Measurements from ENCODE around the gene UVRAG.

The UVRAG gene

DNA sequence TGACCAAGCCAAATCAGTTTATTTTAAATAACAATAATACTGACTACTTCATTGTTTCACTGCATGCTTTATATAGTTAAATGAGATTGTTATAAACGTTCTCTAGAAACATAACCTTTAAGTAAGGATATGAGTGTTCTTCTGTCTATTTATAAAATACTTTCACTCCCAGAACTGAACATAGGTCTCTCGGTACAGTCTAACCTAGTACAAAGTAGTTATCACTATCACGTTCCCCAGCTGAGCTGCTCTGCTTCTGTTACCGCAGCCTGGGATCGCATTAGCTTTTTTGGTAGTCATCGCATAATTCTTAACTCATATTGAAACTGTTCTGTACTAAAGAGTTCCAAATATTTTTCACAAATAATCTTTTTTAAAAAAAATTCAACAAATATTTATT is 247.7 kb downstream of the UVRAG start:
- H3K4me3 ChIP-seq (ENCODE audit: low read depth, low read length), result no peak overlapping the region
- no peak for DNase-seq (ENCODE audit: low read depth)
- TF ChIP-seq, protein P1, sequence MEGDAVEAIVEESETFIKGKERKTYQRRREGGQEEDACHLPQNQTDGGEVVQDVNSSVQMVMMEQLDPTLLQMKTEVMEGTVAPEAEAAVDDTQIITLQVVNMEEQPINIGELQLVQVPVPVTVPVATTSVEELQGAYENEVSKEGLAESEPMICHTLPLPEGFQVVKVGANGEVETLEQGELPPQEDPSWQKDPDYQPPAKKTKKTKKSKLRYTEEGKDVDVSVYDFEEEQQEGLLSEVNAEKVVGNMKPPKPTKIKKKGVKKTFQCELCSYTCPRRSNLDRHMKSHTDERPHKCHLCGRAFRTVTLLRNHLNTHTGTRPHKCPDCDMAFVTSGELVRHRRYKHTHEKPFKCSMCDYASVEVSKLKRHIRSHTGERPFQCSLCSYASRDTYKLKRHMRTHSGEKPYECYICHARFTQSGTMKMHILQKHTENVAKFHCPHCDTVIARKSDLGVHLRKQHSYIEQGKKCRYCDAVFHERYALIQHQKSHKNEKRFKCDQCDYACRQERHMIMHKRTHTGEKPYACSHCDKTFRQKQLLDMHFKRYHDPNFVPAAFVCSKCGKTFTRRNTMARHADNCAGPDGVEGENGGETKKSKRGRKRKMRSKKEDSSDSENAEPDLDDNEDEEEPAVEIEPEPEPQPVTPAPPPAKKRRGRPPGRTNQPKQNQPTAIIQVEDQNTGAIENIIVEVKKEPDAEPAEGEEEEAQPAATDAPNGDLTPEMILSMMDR (IDR thresholded peaks at IDR 0.05; ENCODE audit: control insufficient read depth, extremely low read depth, insufficient read depth), result no peak

DNA sequence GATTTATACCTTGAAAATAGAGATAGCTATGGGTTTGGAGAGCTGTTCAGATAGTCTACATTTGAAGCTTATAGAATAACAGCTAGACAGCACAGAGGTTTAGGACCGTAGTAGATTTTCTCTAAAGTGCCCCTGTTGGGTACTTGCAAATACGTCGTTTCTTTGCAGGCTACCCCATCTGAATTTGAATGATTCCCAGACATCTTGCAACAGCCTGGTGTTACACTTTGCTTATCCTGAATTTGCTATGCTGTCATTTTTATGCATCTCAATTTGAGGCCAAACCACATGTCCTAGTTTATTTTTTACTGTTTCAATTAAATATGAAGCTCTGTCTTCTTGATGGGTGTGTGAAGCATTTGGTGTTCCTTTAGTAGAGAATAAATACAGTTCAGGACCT is 249.2 kb downstream of the UVRAG start:
- DNase-seq (ENCODE audit: low read depth), result no peak
- TF ChIP-seq, protein P1 (IDR thresholded peaks at IDR 0.05; ENCODE audit: control insufficient read depth, extremely low read depth, insufficient read depth), result no peak
- no peak overlapping the region for H3K4me3 ChIP-seq (ENCODE audit: low read depth, low read length)

DNA sequence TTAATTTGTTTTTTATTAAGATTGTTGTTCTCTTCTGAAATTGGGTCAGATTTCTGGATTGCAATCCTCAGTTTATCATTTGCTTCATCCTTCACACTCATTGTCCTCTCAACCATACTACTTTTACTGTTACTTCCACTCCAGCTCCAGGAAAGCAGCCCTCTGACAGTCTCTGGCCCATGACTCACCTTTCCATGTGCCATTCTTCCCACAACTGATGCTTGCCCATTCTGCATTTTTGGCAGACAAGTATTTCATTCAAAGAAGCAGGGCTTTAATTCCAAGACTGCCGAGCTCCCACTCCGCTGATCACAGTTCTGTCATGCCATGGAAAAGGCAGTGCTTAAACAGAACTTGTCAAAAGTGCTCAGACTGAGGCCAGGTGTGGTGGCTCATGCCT is 252.1 kb downstream of the UVRAG start:
- H3K4me3 ChIP-seq (ENCODE audit: low read depth, low read length), result no peak overlapping the region
- TF ChIP-seq, protein P1 (IDR thresholded peaks at IDR 0.05; ENCODE audit: control insufficient read depth, extremely low read depth, insufficient read depth), result no peak
- no peak for DNase-seq (ENCODE audit: low read depth)

DNA sequence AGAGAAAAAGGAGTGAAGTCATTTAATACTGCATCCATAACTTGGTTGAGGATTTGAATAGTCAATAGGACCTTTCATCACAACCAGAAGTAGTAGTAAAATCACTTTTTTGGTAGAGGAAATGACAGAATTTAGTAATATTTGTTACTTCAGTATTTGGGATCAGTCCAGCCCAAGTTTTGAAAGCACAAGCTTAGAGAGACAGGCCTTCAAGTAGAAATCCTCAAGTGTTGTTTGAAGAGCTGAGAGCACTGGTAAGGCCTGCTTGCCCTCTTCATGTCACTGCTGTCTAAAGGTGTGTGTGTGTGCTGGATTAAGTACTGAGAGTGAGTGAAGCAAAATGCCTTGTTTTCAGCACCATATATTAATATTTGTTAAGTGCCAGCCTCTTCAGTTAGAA is 254.0 kb downstream of the UVRAG start:
- TF ChIP-seq, protein P1 (IDR thresholded peaks at IDR 0.05; ENCODE audit: control insufficient read depth, extremely low read depth, insufficient read depth), result no peak
- no peak for DNase-seq (ENCODE audit: low read depth)
- H3K4me3 ChIP-seq (ENCODE audit: low read depth, low read length), result no peak overlapping the region

DNA sequence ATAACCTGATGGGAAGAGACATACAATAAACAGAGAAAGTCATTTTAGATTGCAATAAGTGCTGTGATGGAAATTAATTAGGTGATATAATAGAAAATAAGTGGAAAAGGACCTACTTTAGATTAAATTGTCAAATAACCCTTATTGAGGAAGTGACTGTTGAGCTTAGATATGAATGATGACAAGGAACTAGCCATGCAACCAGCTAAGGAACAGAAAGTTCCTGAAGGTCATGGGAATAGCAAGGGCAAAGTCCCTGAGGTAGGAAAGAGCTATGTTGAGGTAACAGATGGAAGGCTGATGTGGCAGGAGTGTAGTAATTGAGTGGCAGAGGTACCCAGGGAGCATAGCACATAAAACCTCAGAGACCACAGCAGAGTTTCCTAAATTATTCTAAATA is 256.1 kb downstream of the UVRAG start:
- TF ChIP-seq, protein P1 (IDR thresholded peaks at IDR 0.05; ENCODE audit: control insufficient read depth, extremely low read depth, insufficient read depth), result no peak
- H3K4me3 ChIP-seq (ENCODE audit: low read depth, low read length), result no peak overlapping the region
- no peak for DNase-seq (ENCODE audit: low read depth)

DNA sequence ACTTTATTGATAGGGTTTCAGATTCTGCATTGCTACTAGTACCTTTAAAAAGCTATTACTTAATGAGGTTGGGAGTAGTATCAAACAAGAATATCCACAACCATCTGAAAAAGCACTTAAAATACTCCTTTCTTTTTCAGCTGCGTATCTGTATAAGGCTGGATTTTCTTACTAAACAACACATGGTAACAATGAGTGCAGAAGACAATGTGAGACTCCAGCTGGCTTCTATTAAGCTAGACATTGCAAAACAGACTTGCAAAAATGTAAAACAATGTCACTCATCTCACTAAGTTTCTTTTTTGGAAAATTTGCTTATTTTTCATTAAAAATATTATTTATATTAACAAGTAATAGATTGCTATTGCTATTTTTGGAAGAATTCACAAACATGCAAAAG is 258.7 kb downstream of the UVRAG start:
- no peak for DNase-seq (ENCODE audit: low read depth)
- H3K4me3 ChIP-seq (ENCODE audit: low read depth, low read length), result no peak overlapping the region

More for the DNA sequence above, 258.7 kb downstream of the UVRAG start:
- TF ChIP-seq, protein P1 (IDR thresholded peaks at IDR 0.05; ENCODE audit: control insufficient read depth, extremely low read depth, insufficient read depth), result no peak

All from LNCaP clone FGC (cell line).